Calu3 (cell line): ENCODE results near the gene UBD. TPM values are rescaled to one million over a fixed set of nuclear protein-coding genes. Genes with fewer than 3 reads are reported as not detected.

Experiments
- BruUV-seq: library from RNA; stranded (reverse); fragments of 400-500 nt; replicated peaks from 2 replicates; lab custom pipeline; 2021; lab: Mats Ljungman, UMichigan
- CTCF ChIA-PET: fragments of 300-600 bp; sonication (Branson Sonifier 250); formaldehyde crosslinking; loops from one replicate; lab custom pipeline; 2022; ENCODE audit warnings: antibody characterized with exemption; lab: Charles Lee
- DNase-seq: peaks from one replicate; pipeline ENCODE4 v3.0.0; 2022
- H3K27ac Mint-ChIP-seq: one replicate; pipeline ENCODE4 v1.8.0; 2022; ENCODE audit warnings: mixed read lengths; ENCODE audit not compliant: unreplicated experiment
- H3K27me3 Mint-ChIP-seq: one replicate; pipeline ENCODE4 v1.8.0; 2022; ENCODE audit warnings: mixed read lengths; ENCODE audit not compliant: unreplicated experiment
- H3K36me3 Mint-ChIP-seq: one replicate; pipeline ENCODE4 v1.8.0; 2022; ENCODE audit warnings: mild to moderate bottlenecking, moderate library complexity, mixed read lengths; ENCODE audit not compliant: insufficient read depth, unreplicated experiment
- H3K4me1 Mint-ChIP-seq: one replicate; pipeline ENCODE4 v1.8.0; 2022; ENCODE audit warnings: mild to moderate bottlenecking, low read depth, mixed read lengths; ENCODE audit not compliant: unreplicated experiment
- H3K4me3 Mint-ChIP-seq: one replicate; pipeline ENCODE4 v1.8.0; 2022; ENCODE audit warnings: mild to moderate bottlenecking, low read depth, moderate library complexity, mixed read lengths; ENCODE audit not compliant: unreplicated experiment
- H3K9me3 Mint-ChIP-seq: one replicate; pipeline ENCODE4 v1.8.0; 2022; ENCODE audit warnings: low read depth, mixed read lengths; ENCODE audit not compliant: unreplicated experiment
- intact Hi-C: fragments of 100-400 bp; cut with micrococcal nuclease; formaldehyde crosslinking; loops from one replicate; pipeline ENCODE4 v1.10.0; 2022; ENCODE audit not compliant: unreplicated experiment
- total RNA-seq: library from RNA; stranded (reverse); gene quantifications from 2 replicates; pipeline ENCODE4 v1.2.3, GENCODE V29; 2022
- TF ChIP-seq, protein P1 (sequence below): fragments of 200-600 bp; IDR thresholded peaks from one replicate; pipeline ENCODE4 v1.8.0; 2022; ENCODE audit warnings: antibody characterized with exemption; ENCODE audit not compliant: unreplicated experiment

Gene UBD
- total RNA-seq, 1 experiment from 2014 or later = 82.8 TPM

DNA sequence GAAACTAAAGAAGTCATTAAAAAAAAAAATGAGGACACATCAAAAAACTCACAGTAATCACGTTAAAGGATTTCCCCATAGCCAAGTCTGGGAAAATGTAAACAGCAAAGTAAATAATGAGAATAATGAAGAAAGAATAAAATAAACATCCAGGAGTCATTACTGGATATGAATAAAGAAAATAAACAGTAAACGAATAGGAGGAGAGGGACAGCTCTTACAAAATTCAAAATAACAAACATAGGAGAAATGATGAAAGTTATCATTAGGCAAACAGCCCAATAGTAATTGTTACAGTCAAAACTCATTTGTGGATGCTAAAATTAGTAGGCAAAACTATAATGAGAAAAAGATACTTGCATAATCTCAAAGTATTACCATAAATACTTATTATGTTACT, 8.0 kb upstream of the UBD start:
- no peak overlapping the region for H3K4me3 Mint-ChIP-seq
- H3K4me1 Mint-ChIP-seq = peaks cover 8% of the 10 kb centered on the region
- TF ChIP-seq, protein P1, sequence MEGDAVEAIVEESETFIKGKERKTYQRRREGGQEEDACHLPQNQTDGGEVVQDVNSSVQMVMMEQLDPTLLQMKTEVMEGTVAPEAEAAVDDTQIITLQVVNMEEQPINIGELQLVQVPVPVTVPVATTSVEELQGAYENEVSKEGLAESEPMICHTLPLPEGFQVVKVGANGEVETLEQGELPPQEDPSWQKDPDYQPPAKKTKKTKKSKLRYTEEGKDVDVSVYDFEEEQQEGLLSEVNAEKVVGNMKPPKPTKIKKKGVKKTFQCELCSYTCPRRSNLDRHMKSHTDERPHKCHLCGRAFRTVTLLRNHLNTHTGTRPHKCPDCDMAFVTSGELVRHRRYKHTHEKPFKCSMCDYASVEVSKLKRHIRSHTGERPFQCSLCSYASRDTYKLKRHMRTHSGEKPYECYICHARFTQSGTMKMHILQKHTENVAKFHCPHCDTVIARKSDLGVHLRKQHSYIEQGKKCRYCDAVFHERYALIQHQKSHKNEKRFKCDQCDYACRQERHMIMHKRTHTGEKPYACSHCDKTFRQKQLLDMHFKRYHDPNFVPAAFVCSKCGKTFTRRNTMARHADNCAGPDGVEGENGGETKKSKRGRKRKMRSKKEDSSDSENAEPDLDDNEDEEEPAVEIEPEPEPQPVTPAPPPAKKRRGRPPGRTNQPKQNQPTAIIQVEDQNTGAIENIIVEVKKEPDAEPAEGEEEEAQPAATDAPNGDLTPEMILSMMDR = no peak
- H3K27ac Mint-ChIP-seq = no peak overlapping the region
- intact Hi-C loops = loop anchor here (10.0 kb wide), 1 partner anchor 103 kb away; no protein-coding TSS in a partner anchor
- no TSS peak for BruUV-seq
- H3K9me3 Mint-ChIP-seq = peaks cover 7% of the 10 kb centered on the region
- no peaks in the 10 kb centered on the region for H3K27me3 Mint-ChIP-seq
- no peak for DNase-seq
- CTCF ChIA-PET = no interaction called here
- H3K36me3 Mint-ChIP-seq = no peaks in the 10 kb centered on the region

DNA sequence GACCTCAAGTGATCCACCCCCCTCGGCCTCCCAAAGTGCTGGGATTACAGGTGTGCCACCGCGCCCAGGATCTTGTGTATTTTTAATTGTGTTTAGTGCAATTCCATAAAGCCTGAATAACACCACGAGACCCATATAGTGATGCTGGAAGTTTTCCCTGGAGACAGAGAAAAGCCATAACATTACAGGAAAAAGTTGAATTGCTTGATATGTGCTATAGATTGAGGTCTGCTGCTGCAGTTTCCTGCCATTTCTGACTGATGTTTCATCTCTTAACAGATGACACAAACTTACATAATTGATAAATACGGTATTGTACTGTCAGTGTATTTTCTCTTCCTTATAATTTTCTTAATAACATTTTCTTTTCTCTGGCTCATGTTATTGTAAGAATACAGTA, 7.3 kb upstream of the UBD start:
- no peak for DNase-seq
- no TSS peak for BruUV-seq
- Mint-ChIP-seq H3K36me3 (no peaks in the 10 kb centered on the region), H3K27me3 (no peaks in the 10 kb centered on the region), H3K4me3 (no peak overlapping the region), H3K27ac (no peak overlapping the region), H3K9me3 (peaks cover 10% of the 10 kb centered on the region), H3K4me1 (peaks cover 10% of the 10 kb centered on the region)
- TF ChIP-seq, protein P1 = no peak
- CTCF ChIA-PET = no interaction called here
- intact Hi-C loops = loop anchor here (10.0 kb wide), 1 partner anchor 102 kb away; no protein-coding TSS in a partner anchor

DNA sequence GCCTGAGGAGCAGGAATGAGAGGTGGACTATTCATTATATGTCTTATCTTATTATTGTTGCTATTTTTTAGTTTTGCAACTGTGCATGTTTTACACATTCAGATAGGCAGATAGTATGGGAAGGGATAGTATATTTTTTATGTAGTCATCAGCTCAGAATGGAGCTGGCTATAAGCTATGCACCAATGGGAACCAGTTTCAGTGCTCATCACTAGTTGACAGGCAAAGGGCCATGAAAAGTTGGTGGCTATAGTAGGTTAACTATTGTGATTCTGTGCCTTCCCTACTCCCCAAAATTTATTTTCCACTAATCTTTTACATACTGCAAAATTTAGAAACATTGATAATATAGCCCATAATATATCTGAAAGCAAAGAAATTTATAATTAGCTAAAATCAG, 5.3 kb upstream of the UBD start:
- no peak overlapping the region for H3K27ac Mint-ChIP-seq
- H3K9me3 Mint-ChIP-seq = peaks cover 14% of the 10 kb centered on the region
- H3K27me3 Mint-ChIP-seq = no peaks in the 10 kb centered on the region
- CTCF ChIA-PET = no interaction called here
- TF ChIP-seq, protein P1 = no peak
- H3K4me1 Mint-ChIP-seq = peaks cover 28% of the 10 kb centered on the region
- no peaks in the 10 kb centered on the region for H3K36me3 Mint-ChIP-seq
- no TSS peak for BruUV-seq
- intact Hi-C loops = loop anchor here (10.0 kb wide), 1 partner anchor 100 kb away; no protein-coding TSS in a partner anchor
- no peak overlapping the region for H3K4me3 Mint-ChIP-seq
- no peak for DNase-seq

DNA sequence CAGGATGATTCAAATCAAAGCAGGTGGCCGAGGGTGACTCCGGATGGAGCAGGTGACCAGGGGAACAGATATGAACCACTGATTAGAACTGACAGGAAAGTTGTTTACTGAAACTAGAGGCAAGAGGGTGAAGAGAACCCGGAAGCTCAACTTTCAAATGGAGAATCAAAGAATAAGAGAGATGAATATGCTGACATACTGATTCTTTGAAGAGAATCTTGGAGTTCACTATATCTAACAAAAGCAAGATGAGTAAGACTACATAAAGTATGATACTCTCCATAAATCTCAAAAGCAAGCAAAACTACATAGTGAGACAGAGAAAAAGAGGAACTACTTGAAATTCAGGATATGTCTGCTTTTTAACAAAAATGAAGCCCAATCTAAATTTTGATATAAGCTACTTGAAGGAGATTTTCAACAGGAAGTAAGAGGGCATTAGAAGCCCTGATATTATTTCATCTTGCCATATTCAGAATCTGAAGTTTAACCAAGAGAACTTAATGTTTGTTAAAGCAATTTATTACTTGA, 4.0 kb upstream of the UBD start:
- DNase-seq = no peak
- Mint-ChIP-seq H3K4me1 (peaks cover 37% of the 10 kb centered on the region), H3K4me3 (no peak overlapping the region), H3K27me3 (no peaks in the 10 kb centered on the region), H3K9me3 (peaks cover 14% of the 10 kb centered on the region), H3K36me3 (peaks cover 5% of the 10 kb centered on the region), H3K27ac (no peak overlapping the region)
- TF ChIP-seq, protein P1 = no peak
- intact Hi-C loops = loop anchor here (10.0 kb wide), 1 partner anchor 99 kb away; no protein-coding TSS in a partner anchor
- CTCF ChIA-PET = no interaction called here
- no TSS peak for BruUV-seq
